ENCODE data around the gene APOBEC3H.
"Not testable (repeated sequence)": the region's sequence is repeated elsewhere in the genome, so short reads cannot be mapped to it uniquely, and the experiment has no call there.

The APOBEC3H gene

DNA sequence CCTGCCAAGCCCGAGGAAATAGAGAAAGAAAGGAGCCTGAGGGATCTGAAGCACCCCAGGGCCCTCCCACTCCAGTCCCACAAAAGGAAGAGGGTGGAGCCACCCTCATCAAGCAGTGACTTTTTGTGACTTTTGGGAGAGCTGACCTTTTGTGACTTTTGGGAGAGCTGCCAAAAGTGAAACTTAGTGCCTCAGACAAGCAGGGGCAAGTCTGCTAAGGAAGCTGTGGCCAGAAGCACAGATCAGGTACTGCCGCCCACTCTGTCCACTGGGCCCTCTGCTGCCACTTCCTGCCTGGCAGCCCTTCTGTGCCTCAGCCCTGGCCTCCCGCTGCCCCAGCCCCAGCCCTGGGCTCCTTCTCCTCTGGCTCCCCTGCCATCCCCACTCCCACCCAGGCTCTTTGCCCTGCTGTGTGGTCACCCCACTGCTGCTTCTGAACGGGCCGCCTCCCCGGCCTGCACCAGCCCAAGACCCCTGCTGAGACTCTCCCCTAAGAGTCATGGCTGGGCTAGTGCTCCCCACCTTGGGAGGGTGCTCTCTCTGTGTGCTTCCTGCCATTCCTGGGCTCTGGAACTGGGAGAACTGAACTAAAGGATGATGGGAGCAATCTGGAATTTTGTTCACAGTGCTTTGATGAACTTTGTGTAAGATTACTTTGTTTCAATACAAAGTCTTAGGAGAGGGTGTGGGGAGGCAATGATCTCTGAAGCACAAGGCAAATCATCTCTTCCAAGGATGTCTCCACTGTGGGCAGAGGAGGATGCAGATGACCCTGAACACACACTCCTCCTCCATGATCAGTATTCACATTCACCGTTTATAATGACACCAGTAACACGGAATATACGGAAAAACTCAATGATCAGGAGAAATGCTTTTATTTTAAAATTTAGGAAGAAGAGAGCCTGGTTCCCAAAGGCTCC lies at the start of gene APOBEC3H:
APOBEC3H (plus strand) TSS at position 147 of the 923 bp plus-strand sequence. CDS start 3,035 bp downstream, outside the sequence.
- peak; percentile 52 to 58 for DNase-seq

DNA sequence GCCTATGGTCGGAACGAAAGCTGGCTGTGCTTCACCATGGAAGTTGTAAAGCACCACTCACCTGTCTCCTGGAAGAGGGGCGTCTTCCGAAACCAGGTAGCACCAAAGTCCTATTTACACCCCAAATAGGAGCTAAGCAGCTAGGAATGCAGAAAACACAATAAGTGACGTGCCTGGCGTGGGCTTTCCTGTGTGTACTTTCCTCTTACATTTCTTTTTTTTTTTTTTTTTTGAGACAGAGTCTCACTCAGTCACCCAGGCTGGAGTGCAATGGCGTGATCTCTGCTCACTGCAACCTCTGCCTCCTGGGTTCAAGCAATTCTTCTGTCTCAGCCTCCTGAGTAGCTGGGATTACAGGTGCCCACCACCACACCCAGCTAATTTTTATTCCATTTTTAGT lies 47.6 kb upstream of the APOBEC3H start:
- DNase-seq = not testable (repeated sequence)

DNA sequence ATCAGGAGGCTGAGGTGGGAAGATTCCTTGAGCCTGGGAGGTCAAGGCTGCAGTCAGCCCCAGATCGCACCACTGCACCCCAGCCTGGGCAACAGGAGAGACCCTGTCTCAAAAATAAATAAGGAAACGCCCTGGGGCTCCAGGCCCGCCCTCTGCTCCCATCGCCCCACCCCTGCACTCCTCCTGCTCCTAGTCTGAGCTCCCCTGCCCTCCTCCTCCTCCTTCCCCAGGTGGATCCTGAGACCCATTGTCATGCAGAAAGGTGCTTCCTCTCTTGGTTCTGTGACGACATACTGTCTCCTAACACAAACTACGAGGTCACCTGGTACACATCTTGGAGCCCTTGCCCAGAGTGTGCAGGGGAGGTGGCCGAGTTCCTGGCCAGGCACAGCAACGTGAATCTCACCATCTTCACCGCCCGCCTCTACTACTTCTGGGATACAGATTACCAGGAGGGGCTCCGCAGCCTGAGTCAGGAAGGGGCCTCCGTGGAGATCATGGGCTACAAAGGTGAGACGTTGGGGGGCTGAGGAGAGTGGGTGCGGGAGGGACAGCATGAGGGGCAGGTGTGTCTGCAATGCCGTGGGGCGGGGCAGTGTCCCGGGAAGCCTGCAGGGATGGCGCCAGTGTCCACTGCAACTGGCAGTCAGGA lies 45.1 kb upstream of the APOBEC3H start:
- DNase-seq = not testable (repeated sequence)

DNA sequence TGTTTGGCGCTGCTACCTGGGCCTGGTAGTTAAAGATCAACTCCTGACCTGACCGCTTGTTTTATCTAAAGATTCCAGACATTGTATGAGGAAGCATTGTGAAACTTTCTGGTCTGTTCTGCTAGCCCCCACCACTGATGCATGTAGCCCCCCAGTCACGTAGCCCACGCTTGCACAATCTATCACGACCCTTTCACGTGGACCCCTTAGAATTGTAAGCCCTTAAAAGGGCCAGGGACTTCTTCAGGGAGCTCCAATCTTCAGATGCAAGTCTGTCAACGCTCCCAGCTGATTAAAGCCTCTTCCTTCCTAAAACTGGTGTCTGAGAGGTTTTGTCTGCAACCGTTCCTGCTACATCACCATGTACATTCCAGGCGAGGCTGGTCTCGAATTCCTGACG lies 41.4 kb upstream of the APOBEC3H start:
- no peak for DNase-seq

DNA sequence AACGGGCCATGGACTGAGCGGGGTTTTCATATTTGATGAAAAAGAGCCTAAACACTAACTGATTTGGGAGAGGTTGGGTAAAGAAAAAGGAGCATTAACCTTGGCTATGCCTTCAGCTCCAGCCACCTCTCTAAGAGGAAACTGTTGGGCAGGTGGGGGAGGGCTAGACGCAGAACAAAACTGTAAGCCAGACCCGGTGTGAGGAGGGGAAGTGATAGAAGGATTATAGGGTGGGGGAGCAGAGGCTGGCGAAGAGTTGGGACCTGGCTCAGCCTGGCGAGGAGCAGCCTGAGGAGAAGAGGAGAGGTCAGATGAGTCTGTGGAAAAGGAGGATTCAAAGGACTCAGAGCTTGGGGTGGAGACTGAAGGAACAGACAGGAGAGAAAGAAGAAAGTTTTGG lies 35.8 kb upstream of the APOBEC3H start:
- DNase-seq = peak in 1 of 2 donors; percentile 39

DNA sequence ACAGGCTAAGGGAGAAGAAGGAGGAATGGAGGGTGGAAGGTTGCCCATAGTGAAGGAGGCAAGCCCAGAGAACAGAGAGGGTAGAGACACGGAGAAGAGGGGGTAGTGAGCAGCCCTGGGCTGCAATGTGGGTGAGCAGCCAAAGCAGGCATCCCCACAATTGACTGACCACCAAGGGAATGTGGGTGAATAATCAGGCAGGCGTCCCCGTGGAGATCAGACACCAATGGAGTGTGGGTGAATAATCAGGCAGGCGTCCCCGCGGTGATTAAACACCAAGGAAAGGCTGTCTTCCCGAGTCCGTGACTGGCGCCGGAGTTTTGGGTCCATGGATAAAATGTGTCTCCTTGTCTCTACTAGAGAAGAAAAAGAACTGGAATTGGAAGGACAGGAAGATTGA lies 35.1 kb upstream of the APOBEC3H start:
- DNase-seq = not testable (repeated sequence)

DNA sequence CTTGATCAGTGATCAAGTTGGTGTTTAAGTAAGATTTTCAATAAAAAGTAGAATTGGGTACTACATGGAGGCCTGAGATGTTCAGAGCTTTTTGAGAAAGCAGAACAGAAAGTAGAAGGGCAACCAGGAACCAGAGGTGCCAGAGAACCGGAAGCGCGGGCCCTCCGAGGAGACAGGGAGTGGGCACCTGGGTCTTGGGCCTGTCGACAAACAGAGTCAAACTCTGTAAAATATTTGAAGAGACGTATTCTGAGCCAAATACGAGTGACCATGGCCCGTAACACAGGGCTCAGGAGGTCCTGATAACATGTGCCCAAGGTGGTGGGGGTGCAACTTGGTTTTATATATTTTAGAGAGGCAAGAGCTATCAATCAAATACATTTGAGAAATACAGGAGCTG lies 33.1 kb upstream of the APOBEC3H start:
- DNase-seq = peak in 1 of 2 donors; percentile 45

DNA sequence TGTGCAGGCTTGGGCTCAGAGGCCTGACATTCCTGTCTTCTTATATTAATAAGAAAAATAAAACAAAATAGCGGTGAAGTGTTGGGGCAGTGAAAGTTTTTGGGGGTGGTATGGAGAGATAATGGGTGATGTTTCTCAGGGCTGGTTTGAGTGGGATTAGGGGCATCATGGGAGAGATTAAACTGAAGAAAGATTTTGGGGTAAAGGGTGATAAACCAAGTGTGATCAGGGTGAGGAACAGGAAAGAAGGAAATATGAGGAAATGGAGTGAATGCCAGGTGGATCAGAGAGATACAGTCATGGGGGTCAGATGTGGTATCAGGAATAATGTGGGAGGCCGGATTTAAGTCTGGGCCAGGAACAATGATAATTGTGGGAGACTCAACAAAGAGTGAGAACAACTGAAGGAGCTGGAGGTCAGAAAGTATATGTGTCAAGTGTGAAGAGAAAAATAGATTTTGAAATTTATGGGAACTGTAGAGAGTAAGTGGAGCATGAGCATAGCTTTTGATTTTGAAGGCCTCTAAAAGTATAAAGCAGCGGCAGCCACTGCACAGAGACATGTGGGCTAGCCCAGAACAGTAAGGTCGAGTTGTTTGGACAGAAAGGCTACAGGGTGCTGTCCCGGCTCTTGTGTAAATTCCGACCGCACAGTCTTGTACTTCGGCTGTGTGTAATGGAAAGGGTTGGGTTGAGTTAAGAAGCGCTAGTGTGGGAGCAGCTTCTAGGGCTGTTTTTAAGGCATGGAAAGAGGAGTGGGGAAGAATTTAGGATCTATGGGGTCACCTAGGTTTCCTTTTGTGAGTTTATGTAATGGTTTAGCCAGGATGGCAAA lies 30.4 kb upstream of the APOBEC3H start:
- not testable (repeated sequence) for DNase-seq

DNA sequence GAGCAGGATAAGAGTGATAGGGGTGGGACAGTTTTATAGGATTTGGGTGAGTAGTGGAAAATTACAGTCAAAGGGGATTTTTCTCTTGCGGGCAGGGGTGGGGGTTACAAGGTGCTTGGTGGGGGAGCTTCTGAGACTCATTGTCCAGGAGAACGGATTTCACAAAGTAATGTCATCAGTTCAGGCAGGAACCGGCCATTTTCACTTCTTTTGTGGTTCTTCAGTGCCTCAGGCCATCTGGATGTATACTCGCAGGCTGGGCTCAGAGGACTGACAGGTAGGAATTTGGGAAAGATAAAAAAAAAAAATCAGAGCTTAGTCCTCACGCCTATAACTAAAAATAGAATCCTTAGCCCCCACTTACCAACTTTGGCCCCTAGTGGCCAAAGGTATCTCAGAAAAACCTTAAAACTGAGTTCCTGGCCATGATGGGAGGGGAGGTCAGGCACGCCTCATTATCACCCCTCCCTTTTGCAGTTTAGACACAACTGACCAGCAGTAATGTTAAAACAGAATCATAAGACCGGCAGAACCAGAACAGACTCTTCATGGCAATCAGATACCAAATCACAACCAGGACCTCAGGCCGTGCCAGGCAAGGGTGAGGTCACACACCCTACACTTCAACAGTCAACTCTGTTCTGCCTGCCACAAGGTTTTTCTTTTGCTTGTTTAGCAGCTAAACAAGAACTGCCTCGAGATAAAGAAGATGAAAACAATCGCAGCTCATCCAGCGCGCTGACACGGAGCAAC lies 28.8 kb upstream of the APOBEC3H start:
- DNase-seq = no peak

DNA sequence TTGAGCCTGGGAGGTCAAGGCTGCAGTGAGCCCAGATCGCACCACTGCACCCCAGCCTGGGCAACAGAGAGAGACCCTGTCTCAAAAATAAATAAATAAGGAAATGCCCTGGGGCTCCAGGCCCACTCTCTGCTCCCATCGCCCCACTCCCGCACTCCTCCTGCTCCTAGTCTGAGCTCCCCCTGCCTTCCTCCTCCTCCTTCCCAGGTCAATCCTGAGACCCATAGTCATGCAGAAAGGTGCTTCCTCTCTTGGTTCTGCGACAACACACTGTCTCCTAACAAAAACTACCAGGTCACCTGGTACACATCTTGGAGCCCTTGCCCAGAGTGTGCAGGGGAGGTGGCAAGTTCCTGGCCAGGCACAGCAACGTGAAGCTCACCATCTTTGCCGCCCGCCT lies 26.9 kb upstream of the APOBEC3H start:
- no peak for DNase-seq

DNA sequence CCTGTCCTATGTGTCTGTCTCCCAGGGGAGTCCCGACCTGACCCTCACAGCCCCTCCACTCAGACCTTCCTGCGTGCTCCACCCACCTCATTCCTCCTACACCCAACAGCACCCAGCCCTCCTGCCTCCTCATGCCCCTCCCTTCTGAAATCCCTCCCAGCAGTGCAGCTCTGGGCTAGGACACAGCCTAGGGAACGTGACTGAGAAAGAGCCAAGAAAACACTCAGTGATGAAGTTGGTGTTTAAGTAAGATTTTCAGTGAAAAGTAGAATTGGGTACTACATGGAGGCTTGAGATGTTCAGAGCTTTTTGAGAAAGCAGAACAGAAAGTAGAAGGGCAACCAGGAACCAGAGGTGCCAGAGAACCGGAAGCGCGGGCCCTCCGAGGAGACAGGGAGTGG lies 24.5 kb upstream of the APOBEC3H start:
- not testable (repeated sequence) for DNase-seq

DNA sequence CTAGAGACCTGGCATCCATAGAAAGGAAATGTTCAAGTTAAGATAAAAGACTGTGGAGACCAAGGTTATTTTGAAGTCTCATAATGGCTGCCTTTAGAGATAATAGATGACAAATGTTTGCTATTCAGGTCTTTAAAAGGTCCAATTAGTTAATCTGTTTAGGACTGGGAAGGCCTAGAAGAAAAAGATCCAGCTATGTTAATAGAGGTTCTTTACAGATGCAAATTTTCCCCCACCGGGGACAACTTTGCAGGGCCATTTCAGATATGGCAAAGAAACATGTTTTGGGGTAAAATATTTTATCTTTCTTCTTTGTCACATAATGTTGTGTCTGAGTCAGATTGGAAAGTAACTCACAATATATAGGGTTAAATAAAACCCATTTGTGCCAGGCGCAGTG lies 23.1 kb upstream of the APOBEC3H start:
- DNase-seq = no peak

DNA sequence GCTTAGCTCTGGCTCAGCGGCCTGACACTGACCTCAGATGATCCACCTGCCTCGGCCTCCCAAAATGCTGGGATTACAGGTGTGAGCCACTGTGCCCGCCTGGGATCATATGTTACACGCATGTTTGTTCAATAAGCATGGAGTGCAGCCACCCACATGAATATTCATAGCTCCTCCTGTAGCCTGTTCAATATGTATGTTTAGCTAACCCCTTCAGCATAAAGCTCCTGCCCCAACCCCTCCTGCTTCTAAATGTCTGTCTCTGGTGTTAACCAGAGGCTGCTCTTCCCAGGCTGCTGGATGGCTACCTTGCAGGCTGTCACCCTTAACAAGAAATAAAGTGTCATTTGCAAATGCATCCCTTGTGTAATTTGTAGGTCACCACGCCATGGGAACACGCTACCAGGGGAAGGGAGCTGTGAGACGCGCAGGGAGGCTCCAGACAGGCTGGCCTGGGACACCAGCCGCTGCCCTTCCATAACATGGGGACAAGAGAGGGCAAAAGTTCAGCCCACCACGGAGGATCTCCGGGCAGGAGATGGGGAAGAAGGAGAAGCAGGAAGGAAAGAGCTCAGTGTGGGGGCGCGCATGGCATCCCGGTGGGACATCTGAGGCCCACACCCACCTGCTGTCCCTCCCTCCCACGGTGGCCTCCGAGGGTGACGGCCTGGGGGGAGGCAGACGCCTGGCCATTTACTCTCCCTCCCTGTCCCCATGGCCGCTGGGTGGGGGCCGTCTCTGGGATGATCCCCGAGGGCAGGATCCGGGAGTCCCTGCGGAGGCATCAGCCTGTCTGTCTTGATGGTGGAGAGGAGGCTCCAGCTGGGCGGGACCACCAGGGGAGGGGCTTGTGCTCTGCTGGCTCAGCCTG lies 20.7 kb upstream of the APOBEC3H start:
- not testable (repeated sequence) for DNase-seq

DNA sequence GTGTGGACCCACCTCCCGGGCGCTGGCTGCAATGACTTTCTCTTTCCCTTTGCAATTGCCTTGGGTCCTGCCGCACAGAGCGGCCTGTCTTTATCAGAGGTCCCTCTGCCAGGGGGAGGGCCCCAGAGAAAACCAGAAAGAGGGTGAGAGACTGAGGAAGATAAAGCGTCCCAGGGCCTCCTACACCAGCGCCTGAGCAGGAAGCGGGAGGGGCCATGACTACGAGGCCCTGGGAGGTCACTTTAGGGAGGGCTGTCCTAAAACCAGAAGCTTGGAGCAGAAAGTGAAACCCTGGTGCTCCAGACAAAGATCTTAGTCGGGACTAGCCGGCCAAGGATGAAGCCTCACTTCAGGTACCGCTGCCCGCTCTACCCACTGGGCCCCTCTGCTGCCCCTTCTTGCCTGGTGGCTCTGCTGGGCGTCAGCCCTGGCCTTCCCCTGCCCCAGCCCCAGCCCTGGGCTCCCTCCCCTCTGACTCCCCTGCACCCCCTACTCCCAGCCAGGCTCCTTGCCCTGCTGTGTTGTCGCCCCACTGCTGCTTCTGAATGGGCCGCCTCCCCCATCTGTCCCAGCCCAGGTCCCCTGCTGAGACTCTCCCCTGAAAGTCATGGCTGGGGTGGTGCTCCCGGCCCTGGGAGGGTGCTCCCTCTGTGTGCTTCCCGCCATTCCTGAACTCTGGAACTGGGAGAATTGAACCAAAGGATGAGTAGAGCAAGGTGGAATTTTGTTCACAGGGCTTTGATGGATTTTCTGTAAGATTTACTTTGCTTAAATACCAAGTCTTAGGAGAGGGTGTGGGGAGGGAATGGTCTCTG lies 19.8 kb upstream of the APOBEC3H start, which contains the start of gene APOBEC3G:
APOBEC3G (plus strand) TSS at position 250 of the 815 bp plus-strand sequence; CDS start at position 337, 87 bp downstream.
- DNase-seq = peak; percentile 76

DNA sequence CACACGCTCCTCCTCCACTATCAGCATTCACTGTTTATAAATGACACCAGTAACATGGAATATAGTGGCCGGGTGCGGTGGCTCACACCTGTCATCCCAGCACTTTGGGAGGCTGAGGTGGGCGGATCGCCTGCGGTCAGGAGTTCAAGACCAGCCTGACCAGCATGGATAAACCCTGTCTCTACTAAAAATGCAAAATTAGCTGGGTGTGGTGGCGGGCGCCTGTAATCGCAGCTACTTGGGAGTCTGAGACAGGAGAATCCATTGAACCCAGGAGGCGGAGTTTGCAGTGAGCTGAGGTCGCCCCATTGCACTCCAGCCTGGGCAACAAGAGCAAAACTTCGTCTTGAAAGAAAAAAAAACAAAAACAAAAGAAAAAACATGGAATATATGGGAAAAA lies 19.1 kb upstream of the APOBEC3H start:
- DNase-seq = not testable (repeated sequence)

DNA sequence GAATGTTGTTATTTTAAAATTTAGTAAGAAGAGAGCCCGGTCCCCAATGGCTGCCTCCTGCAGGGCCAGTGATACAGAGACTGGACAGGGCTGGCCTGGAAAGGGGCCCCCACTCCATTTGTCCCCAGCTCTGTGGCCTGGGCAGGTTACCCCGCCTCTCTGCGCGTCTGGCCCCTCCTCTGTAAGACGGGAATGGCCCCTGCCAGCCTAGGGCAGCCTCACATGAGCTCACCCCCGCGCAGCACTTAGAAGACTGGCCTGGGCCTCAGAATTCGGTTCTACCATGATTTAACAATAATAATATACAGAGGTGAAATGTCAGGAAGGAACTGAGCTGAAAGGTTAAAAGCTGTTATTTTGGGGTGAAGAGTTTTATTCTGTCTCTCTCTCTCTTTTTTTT lies 18.7 kb upstream of the APOBEC3H start:
- peak; percentile 44 to 52 for DNase-seq

DNA sequence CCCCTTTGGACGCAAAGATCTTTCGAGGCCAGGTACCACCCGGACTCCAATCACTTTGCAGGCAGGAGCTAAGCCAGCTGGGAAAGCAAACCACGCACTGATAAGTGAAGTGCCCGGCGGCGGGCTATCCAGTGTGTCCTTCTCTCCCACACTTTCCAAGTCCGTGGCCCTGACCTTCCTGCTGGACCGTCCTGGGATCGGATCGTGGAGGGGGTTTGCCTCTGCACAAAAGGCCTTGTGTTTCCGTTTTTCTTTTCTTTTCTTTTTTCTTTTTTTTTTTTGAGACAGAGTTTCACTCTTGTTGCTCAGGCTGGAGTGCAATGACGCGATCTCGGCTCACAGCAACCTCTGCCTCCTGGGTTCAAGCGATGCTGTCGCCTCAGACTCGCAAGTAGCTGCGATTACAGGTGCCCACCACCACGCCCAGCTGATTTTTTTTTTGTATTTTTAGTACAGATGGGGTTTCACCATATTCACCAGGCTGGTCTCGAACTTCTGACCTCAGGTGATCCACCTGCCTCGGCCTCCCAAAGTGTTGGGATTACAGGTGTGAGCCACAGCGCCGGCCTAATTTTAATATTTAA lies 17.9 kb upstream of the APOBEC3H start:
- DNase-seq = not testable (repeated sequence)

DNA sequence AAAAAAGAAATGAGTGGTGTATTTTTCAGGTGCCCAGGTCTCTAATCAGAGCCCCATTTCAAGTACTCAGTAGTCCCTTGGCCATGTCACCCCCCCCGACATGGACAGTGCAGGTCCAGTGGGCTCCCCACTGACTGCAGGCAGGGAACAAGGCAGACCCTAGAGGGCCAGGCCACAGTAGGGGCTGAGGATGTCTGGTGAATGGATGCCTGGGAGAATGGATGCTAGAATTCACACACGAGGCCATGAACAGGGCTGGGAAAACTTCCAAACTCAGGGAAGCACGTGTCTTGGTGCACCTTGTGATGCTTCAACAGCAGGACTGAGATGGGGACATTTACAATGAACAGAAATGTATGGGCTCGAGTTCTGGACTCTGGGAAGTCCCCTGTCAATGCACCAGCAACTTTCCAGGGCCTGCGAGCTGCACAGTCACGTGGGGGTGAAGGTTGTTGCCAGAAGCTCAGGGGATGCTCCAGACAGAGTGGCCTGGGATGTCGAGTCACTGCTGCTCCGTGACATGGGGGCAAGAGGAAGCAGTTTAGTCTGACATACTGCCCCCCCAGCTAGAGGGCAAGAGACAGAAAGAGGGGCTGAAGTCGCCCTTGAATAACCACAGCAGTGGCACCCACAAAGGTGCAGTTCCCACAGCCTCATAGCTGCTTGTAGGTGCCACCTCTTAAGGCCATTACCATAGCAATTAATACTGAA lies 16.8 kb upstream of the APOBEC3H start:
- peak; percentile 59 to 61 for DNase-seq

DNA sequence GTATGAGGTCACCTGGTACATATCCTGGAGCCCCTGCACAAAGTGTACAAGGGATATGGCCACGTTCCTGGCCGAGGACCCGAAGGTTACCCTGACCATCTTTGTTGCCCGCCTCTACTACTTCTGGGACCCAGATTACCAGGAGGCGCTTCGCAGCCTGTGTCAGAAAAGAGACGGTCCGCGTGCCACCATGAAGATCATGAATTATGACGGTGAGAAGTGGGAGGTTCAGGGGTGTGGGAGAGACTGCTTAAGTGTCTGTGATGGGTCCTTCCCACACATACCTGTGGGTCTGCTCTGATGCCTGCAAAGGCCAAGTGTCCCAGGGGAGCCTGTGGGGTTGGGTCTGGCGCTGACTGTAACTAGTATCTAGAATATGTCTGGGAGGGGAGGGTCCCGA lies 16.0 kb upstream of the APOBEC3H start:
- DNase-seq = no peak

Measured in CD4-positive, alpha-beta T cell treated with Interleukin-1 beta for 1 hour (primary cell).